D721Med (cell line): Measurements from ENCODE around the gene CTAGE8.
"Not testable (repeated sequence)": the region's sequence is repeated elsewhere in the genome, so short reads cannot be mapped to it uniquely, and the experiment has no call there.

Source experiments
- DNase-seq: peaks from one replicate; pipeline ENCODE4 v3.0.0; 2011; ENCODE audit warnings: low spot score; ENCODE audit not compliant: insufficient read length
- FAIRE-seq: peaks from 2 replicates; lab custom pipeline; 2011; peaks lifted over from hg19 to GRCh38; lab: Jason Lieb, UNC

The CTAGE8 gene

DNA sequence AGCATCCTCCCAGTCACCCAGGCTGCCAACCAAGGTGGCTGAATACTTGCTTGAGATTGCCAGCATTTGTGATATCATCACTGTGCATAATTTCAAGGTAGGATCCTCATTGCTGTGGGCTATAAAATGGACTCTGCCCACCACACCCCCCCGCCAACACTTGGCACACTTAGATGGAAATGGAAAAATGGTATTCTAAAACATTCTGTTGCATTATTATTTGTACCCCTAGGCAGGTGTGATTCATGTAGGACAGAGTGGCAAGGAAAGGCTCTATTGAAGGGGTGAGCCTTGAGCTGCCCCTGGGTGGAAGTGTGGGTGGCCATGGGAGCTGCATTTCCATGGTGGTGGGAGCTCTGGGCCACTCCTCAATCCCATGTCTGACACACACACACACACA is 50.5 kb downstream of the CTAGE8 start:
- FAIRE-seq, DNase-seq: not testable (repeated sequence)

DNA sequence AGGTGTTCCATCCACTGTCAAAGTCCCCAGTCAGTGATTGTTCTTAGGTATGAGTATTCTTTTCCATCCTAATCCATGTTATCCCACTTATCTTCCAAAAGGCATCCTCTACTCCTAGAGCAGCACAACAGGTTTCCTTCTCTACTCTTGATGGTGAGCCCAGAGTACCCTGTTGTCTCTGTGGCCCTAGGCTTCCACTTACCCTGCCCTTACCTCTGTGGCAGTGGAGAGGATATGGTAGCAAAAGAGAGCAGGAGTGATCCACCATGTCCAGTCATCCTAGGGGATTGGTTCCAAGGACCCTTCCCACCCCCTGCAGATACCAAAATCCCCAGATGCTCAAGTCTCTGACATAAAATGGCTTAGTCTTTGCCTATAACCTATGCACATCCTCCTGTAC is 51.9 kb downstream of the CTAGE8 start:
- FAIRE-seq = not testable (repeated sequence)

More for the DNA sequence above, 51.9 kb downstream of the CTAGE8 start:
- DNase-seq = not testable (repeated sequence)
